Neural cell (in vitro differentiated cells): ENCODE data around the gene NEFH. TPM values are rescaled to one million over a fixed set of nuclear protein-coding genes. Genes with fewer than 3 reads are reported as not detected.

ENCODE experiments used
- H2AFZ ChIP-seq: fragments of 200-600, 300-800 bp; sonication (generic), shearing (Covaris generic); 2 replicates; pipeline ENCODE4 v1.6.0; 2014; ENCODE audit warnings: low read depth, mild to moderate bottlenecking, antibody characterized with exemption, low read length, moderate library complexity
- H3F3A ChIP-seq: fragments of 200-600 bp; shearing (Covaris generic); 2 replicates; pipeline ENCODE4 v1.6.1; 2016; ENCODE audit warnings: mild to moderate bottlenecking, moderate library complexity, mixed read lengths, antibody characterized with exemption, low read length; ENCODE audit not compliant: insufficient read depth, poor library complexity, severe bottlenecking
- H3K27ac ChIP-seq: fragments of 200-600, 300-800 bp; sonication (generic), shearing (Covaris generic); 2 replicates; pipeline ENCODE4 v1.5.1; 2014; ENCODE audit warnings: mild to moderate bottlenecking, low read length, moderate library complexity
- H3K27me3 ChIP-seq: fragments of 300-800, 200-600 bp; sonication (generic), shearing (Covaris generic); 2 replicates; pipeline ENCODE4 v1.6.0; 2014; ENCODE audit warnings: mild to moderate bottlenecking, low read depth, low read length, moderate library complexity; ENCODE audit not compliant: insufficient read depth
- H3K36me3 ChIP-seq: fragments of 300-800, 200-600 bp; sonication (generic), shearing (Covaris generic); 2 replicates; pipeline ENCODE4 v1.5.1; 2014; ENCODE audit warnings: mild to moderate bottlenecking, antibody characterized with exemption, low read length, moderate library complexity; ENCODE audit not compliant: insufficient read depth
- H3K4me2 ChIP-seq: fragments of 300-800, 200-600 bp; sonication (generic), shearing (Covaris generic); 2 replicates; pipeline ENCODE4 v1.6.0; 2014; ENCODE audit warnings: mild to moderate bottlenecking, low read length
- H3K4me3 ChIP-seq: fragments of 300-800, 200-600 bp; sonication (generic), shearing (Covaris generic); 2 replicates; pipeline ENCODE4 v1.5.1; 2014; ENCODE audit warnings: mild to moderate bottlenecking, low read length, moderate library complexity
- H3K79me2 ChIP-seq: fragments of 200-600 bp; shearing (Covaris generic); replicated peaks from 2 replicates; pipeline ENCODE4 v1.6.0; 2014; ENCODE audit warnings: mild to moderate bottlenecking, low read length, moderate library complexity; ENCODE audit not compliant: insufficient read depth
- H3K9ac ChIP-seq: fragments of 300-800, 200-600 bp; sonication (generic), shearing (Covaris generic); 2 replicates; pipeline ENCODE4 v1.6.1; 2016; ENCODE audit warnings: mild to moderate bottlenecking, low read length, mixed read lengths
- H3K9me2 ChIP-seq: fragments of 200-600 bp; shearing (Covaris generic); 2 replicates; pipeline ENCODE4 v1.6.1; 2016; ENCODE audit warnings: mild to moderate bottlenecking, low read length, mixed read lengths; ENCODE audit not compliant: insufficient read depth
- H3K9me3 ChIP-seq: fragments of 200-600, 300-800 bp; sonication (generic), shearing (Covaris generic); 2 replicates; pipeline ENCODE4 v1.6.1; 2016; ENCODE audit warnings: mild to moderate bottlenecking, mixed run types, low read length, moderate library complexity, mixed read lengths
- H4K20me1 ChIP-seq: fragments of 200-600 bp; shearing (Covaris generic); 2 replicates; pipeline ENCODE4 v1.6.1; 2016; ENCODE audit warnings: mild to moderate bottlenecking, mixed run types; ENCODE audit not compliant: insufficient read depth
- CTCF ChIP-seq: fragments of 450-650 bp; IDR thresholded peaks from 2 replicates; pipeline ENCODE4 v1.5.1; 2014; ENCODE audit warnings: antibody characterized with exemption, mild to moderate bottlenecking, moderate library complexity; ENCODE audit not compliant: poor library complexity, severe bottlenecking
- EP300 ChIP-seq: fragments of 450-650 bp; conservative IDR thresholded peaks from 2 replicates; pipeline ENCODE4 v1.6.1; 2014; ENCODE audit warnings: antibody characterized with exemption, mild to moderate bottlenecking, moderate library complexity; ENCODE audit not compliant: poor library complexity, severe bottlenecking
- POLR2AphosphoS5 ChIP-seq: IDR thresholded peaks from 2 replicates; pipeline ENCODE4 v1.6.1; 2012
- RAD21 ChIP-seq: fragments of 450-650 bp; conservative IDR thresholded peaks from 2 replicates; pipeline ENCODE4 v1.6.1; 2014; ENCODE audit warnings: antibody characterized with exemption, mild to moderate bottlenecking, moderate library complexity
- REST ChIP-seq: IDR thresholded peaks from 2 replicates; pipeline ENCODE4 v1.6.1; 2012; ENCODE audit warnings: borderline replicate concordance
- TAF1 ChIP-seq: IDR thresholded peaks from 2 replicates; pipeline ENCODE4 v1.6.1; 2012; ENCODE audit warnings: low read depth
- polyA plus RNA-seq: library from polyadenylated mRNA; depleted of rRNA; stranded (reverse); fragments of >200 nt; gene quantifications from 2 replicates; pipeline ENCODE4 v1.2.3, GENCODE V29; 2014

Gene NEFH
- polyA plus RNA-seq, 1 donor from 2014 or later: 0.05 TPM

GRCh38 chr22:29454276-29454675, 25.7 kb upstream of the NEFH start:
- H3K27ac ChIP-seq: no peak overlapping the region
- H3K9me3 ChIP-seq: no peaks in the 10 kb centered on the region
- H3K36me3 ChIP-seq: no peaks in the 10 kb centered on the region
- no peak overlapping the region for H3K4me2 ChIP-seq
- H3F3A ChIP-seq: no peaks in the 10 kb centered on the region
- H2AFZ ChIP-seq: no peak overlapping the region
- H3K79me2 ChIP-seq: no peaks in the 10 kb centered on the region
- no peaks in the 10 kb centered on the region for H3K9me2 ChIP-seq
- H4K20me1 ChIP-seq: no peaks in the 10 kb centered on the region
- no peak overlapping the region for H3K4me3 ChIP-seq
- TF ChIP-seq CTCF (no peak), POLR2AphosphoS5 (no peak)
- no peaks in the 10 kb centered on the region for H3K27me3 ChIP-seq
- no peak overlapping the region for H3K9ac ChIP-seq

- Histone ChIP-seq H3F3A (no peaks in the 10 kb centered on the region), H3K9me3 (no peaks in the 10 kb centered on the region), H3K4me3 (peak overlapping the region; percentile 30), H3K27me3 (no peaks in the 10 kb centered on the region), H3K79me2 (no peaks in the 10 kb centered on the region), H3K9ac (no peak overlapping the region), H4K20me1 (no peaks in the 10 kb centered on the region), H3K9me2 (no peaks in the 10 kb centered on the region), H3K4me2 (no peak overlapping the region), H2AFZ (no peak overlapping the region), H3K27ac (peak overlapping the region; percentile 49), H3K36me3 (no peaks in the 10 kb centered on the region)
- no peak for TF ChIP-seq POLR2AphosphoS5
- TF ChIP-seq REST: peak; percentile 54
These were observed 23.8 kb upstream of the NEFH start for GRCh38 chr22:29456211-29456671.

- Histone ChIP-seq H3K9me2 (no peaks in the 10 kb centered on the region), H4K20me1 (no peaks in the 10 kb centered on the region), H3K27ac (no peak overlapping the region), H3K9ac (no peak overlapping the region), H3K36me3 (no peaks in the 10 kb centered on the region), H3F3A (no peaks in the 10 kb centered on the region), H3K4me2 (no peak overlapping the region), H3K27me3 (no peaks in the 10 kb centered on the region), H3K4me3 (no peak overlapping the region), H3K79me2 (no peaks in the 10 kb centered on the region), H2AFZ (no peak overlapping the region), H3K9me3 (no peaks in the 10 kb centered on the region)
- TF ChIP-seq REST (no peak), EP300 (no peak), RAD21 (no peak), TAF1 (no peak), POLR2AphosphoS5 (no peak)
These were observed 22.3 kb upstream of the NEFH start for GRCh38 chr22:29457730-29458129.
